B cell (primary cell): ENCODE results near the gene PC. TPM values are rescaled to one million over a fixed set of nuclear protein-coding genes. Genes with fewer than 3 reads are reported as not detected.

Experiments used
- ATAC-seq: fragments of 200-7000 bp; cut with Tn5 transposase; one replicate; pipeline ENCODE4 v1.10.0; 2021; ENCODE audit warnings: low read depth, mild to moderate bottlenecking, moderate number of reproducible peaks, moderate library complexity
- CTCF ChIA-PET: fragments of 350-600 bp; sonication (Branson Sonifier 250); formaldehyde crosslinking; loops from one replicate; lab custom pipeline; 2021; ENCODE audit warnings: antibody characterized with exemption, inconsistent platforms; lab: Charles Lee
- POLR2A ChIA-PET: fragments of 350-600 bp; sonication (Branson Sonifier 250); formaldehyde crosslinking; loops from one replicate; lab custom pipeline; 2021; ENCODE audit warnings: antibody characterized with exemption; lab: Charles Lee
- DNase-seq: peaks from one replicate; pipeline ENCODE4 v3.0.0; 2013
- H2AFZ ChIP-seq: 2 replicates; pipeline ENCODE4 v1.6.1; 2012; ENCODE audit warnings: mild to moderate bottlenecking, low read depth, low read length; ENCODE audit not compliant: insufficient read depth, poor library complexity, severe bottlenecking
- H3K27ac ChIP-seq, 2 donors: 1 replicate in 1 of 2; 2 replicates in 1 of 2; pipeline ENCODE4 v1.5.1; 2012 to 2013; ENCODE audit warnings: low read length in 2 of 2, mild to moderate bottlenecking in 2 of 2, moderate library complexity in 1 of 2
- H3K27me3 ChIP-seq, 4 experiments: fragments of 200-600 bp in 1 of 4; sonication (generic) in 1 of 4; replicated peaks in 1 of 4; 1 replicate in 2 of 4; 2 replicates in 2 of 4; pipeline versions ENCODE4 v1.6.1 to v1.7.0; 2013 to 2016; ENCODE audit warnings: low read length in 3 of 4, mild to moderate bottlenecking in 2 of 4, mixed read lengths in 1 of 4, moderate library complexity in 1 of 4; ENCODE audit not compliant: insufficient read depth in 4 of 4, control insufficient read depth in 3 of 4; ENCODE audit errors: control extremely low read depth in 1 of 4
- H3K36me3 ChIP-seq, 2 experiments: replicated peaks in 1 of 2; 1 replicate in 1 of 2; 2 replicates in 1 of 2; pipeline versions ENCODE4 v1.6.1 to v1.7.1; 2013; ENCODE audit warnings: low read length in 1 of 2; ENCODE audit not compliant: insufficient read depth in 2 of 2, control insufficient read depth in 1 of 2; ENCODE audit errors: control extremely low read depth in 1 of 2, extremely low read depth in 1 of 2
- H3K4me1 ChIP-seq, 2 donors: fragments of 200-600 bp in 1 of 2; sonication (generic) in 1 of 2; 1 replicate in 1 of 2; 2 replicates in 1 of 2; pipeline versions ENCODE4 v1.5.1 to v1.6.1; 2013 to 2017; ENCODE audit warnings: low read length in 2 of 2; ENCODE audit not compliant: control insufficient read depth in 2 of 2, insufficient read depth in 2 of 2
- H3K4me2 ChIP-seq: replicated peaks from 2 replicates; pipeline ENCODE3; 2012; ENCODE audit warnings: mild to moderate bottlenecking, low read depth, low read length; ENCODE audit not compliant: poor library complexity, severe bottlenecking
- H3K4me3 ChIP-seq, 5 experiments: fragments of 200-600 bp in 1 of 5; sonication (generic) in 1 of 5; 1 replicate in 3 of 5; 2 replicates in 2 of 5; pipeline versions ENCODE4 v1.5.1 to v1.7.0; 2011 to 2016; ENCODE audit warnings: low read length in 4 of 5, mild to moderate bottlenecking in 4 of 5, low read depth in 2 of 5, control low read depth in 1 of 5, moderate library complexity in 1 of 5; ENCODE audit not compliant: insufficient read depth in 1 of 5; ENCODE audit errors: control extremely low read depth in 1 of 5, extremely low read depth in 1 of 5
- H3K79me2 ChIP-seq: fragments of 200-600 bp; sonication (generic); one replicate; pipeline ENCODE4 v1.6.0; 2016; ENCODE audit warnings: low read length; ENCODE audit not compliant: control insufficient read depth, insufficient read depth
- H3K9ac ChIP-seq: fragments of 200-600 bp; sonication (generic); 2 replicates; pipeline ENCODE4 v1.6.1; 2017; ENCODE audit warnings: mild to moderate bottlenecking, low read length, moderate library complexity
- H3K9me3 ChIP-seq, 3 donors: one replicate each; pipeline versions ENCODE4 v1.6.1 to v1.7.1; 2013; ENCODE audit warnings: low read length in 2 of 3; ENCODE audit not compliant: control insufficient read depth in 2 of 3, insufficient read depth in 1 of 3; ENCODE audit errors: control extremely low read depth in 1 of 3
- H4K20me1 ChIP-seq: 2 replicates; pipeline ENCODE4 v1.6.0; 2012; ENCODE audit warnings: mild to moderate bottlenecking, low read length; ENCODE audit not compliant: insufficient read depth, control insufficient read depth, poor library complexity, severe bottlenecking
- H3K27ac Mint-ChIP-seq: one replicate; pipeline ENCODE4 v1.8.0; 2021; ENCODE audit warnings: mixed read lengths
- H3K27me3 Mint-ChIP-seq: one replicate; pipeline ENCODE4 v1.8.0; 2021; ENCODE audit warnings: mixed read lengths
- H3K4me1 Mint-ChIP-seq: one replicate; pipeline ENCODE4 v1.8.0; 2021; ENCODE audit warnings: mixed read lengths
- H3K4me3 Mint-ChIP-seq: one replicate; pipeline ENCODE4 v1.8.0; 2021; ENCODE audit warnings: mixed read lengths
- H3K9me3 Mint-ChIP-seq: one replicate; pipeline ENCODE4 v1.8.0; 2022; ENCODE audit warnings: mixed read lengths; ENCODE audit not compliant: insufficient read depth
- CTCF ChIP-seq: fragments of 200-600 bp; IDR thresholded peaks from one replicate; pipeline ENCODE4 v1.8.0; 2022; ENCODE audit warnings: antibody characterized with exemption, mild to moderate bottlenecking
- EZH2 ChIP-seq: IDR thresholded peaks from 2 replicates; pipeline ENCODE4 v1.6.1; 2012; ENCODE audit warnings: borderline replicate concordance, low read depth, mild to moderate bottlenecking, moderate library complexity, low read length; ENCODE audit not compliant: insufficient read depth, poor library complexity, severe bottlenecking
- WGBS: methylation state at CpG from one replicate; pipeline ENCODE4 v1.1.5; 2013; ENCODE audit warnings: missing lambda C conversion rate; ENCODE audit not compliant: insufficient coverage; 5-methylcytosine and 5-hydroxymethylcytosine counted together
- intact Hi-C: fragments of 100-400 bp; cut with micrococcal nuclease; formaldehyde crosslinking; loops from one replicate; pipeline ENCODE4 v1.10.0; 2022
- polyA plus RNA-seq: library from polyadenylated mRNA; depleted of rRNA; stranded (reverse); fragments of >200 nt; gene quantifications from 2 replicates; pipeline ENCODE4 v1.2.3, GENCODE V29; 2012
- total RNA-seq, 2 donors: library from RNA; stranded (reverse); fragments of 120-200 nt in 1 of 2; gene quantifications; 1 replicate in 1 of 2; 2 replicates in 1 of 2; pipeline versions ENCODE4 v1.2.3 to v1.2.4, GENCODE V29; 2013 to 2022

PC gene
- total and polyA plus RNA-seq, 2 donors (not counting 1 experiment from before 2014, with no cell fraction given): 1.5 to 4.4 TPM

DNA sequence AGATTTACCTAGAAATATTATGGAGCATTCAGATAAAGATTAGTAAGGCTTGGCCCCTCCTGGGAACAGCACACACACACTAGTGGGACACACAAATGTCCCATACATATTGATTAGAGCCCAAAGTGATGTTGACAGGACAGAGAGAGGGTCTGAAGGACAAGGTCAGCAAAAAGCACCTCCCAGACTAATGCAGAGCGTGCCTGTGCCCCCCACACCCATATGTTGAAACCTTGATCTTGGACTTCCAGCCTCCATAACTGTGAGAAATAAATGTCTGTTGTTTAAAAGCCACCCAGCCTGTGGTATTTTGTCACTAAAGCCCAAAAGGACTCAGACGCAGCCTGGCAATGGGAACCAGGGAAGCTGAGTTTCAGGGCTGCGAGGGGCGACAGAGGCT lies 73.7 kb downstream of the PC start:
- intact Hi-C loops: no loop called here
- no peak for ATAC-seq

More for the DNA sequence above, 73.7 kb downstream of the PC start:
- Mint-ChIP-seq H3K27me3 (peaks cover 13% of the 10 kb centered on the region), H3K27ac (no peak overlapping the region), H3K4me1 (no peaks in the 10 kb centered on the region), H3K4me3 (no peak overlapping the region), H3K9me3 (no peaks in the 10 kb centered on the region)
- ChIA-PET POLR2A (interaction anchor here (0.6 kb wide), 1 partner anchor 487 kb away, joined by 3 read pairs; no protein-coding TSS in a partner anchor), CTCF (interaction anchor here (0.7 to 2.5 kb wide), 4 partner anchors 10 to 475 kb away, joined by 3 to 12 read pairs (median 3); no protein-coding TSS in a partner anchor)
- H3K27me3 ChIP-seq: peaks cover 0 to 5% (median 0%) of the 10 kb centered on the region in 4 experiments
- H3K4me1 ChIP-seq: no peaks in the 10 kb centered on the region
- H3K9ac ChIP-seq: no peak overlapping the region
- 100% methylated on average over 3 of the region's 4 CpGs for WGBS
- H3K4me3 ChIP-seq: no peak overlapping the region
- H3K79me2 ChIP-seq: no peaks in the 10 kb centered on the region
- DNase-seq: no peak
- H3K27ac ChIP-seq: no peak overlapping the region
- H2AFZ ChIP-seq: no peak overlapping the region
- no peaks in the 10 kb centered on the region for H3K9me3 ChIP-seq
- no peak overlapping the region for H3K4me2 ChIP-seq
- H4K20me1 ChIP-seq: no peaks in the 10 kb centered on the region
- TF ChIP-seq CTCF (no peak), EZH2 (no peak)
- no peaks in the 10 kb centered on the region for H3K36me3 ChIP-seq
